Neural cell (in vitro differentiated cells): Measurements from ENCODE around the gene PTGIR. TPM values are rescaled to one million over a fixed set of nuclear protein-coding genes. Genes with fewer than 3 reads are reported as not detected.

ENCODE experiments used
- H2AFZ ChIP-seq: fragments of 200-600, 300-800 bp; sonication (generic), shearing (Covaris generic); 2 replicates; pipeline ENCODE4 v1.6.0; 2014; ENCODE audit warnings: low read depth, mild to moderate bottlenecking, antibody characterized with exemption, low read length, moderate library complexity
- H3F3A ChIP-seq: fragments of 200-600 bp; shearing (Covaris generic); 2 replicates; pipeline ENCODE4 v1.6.1; 2016; ENCODE audit warnings: mild to moderate bottlenecking, moderate library complexity, mixed read lengths, antibody characterized with exemption, low read length; ENCODE audit not compliant: insufficient read depth, poor library complexity, severe bottlenecking
- H3K27ac ChIP-seq: fragments of 200-600, 300-800 bp; sonication (generic), shearing (Covaris generic); 2 replicates; pipeline ENCODE4 v1.5.1; 2014; ENCODE audit warnings: mild to moderate bottlenecking, low read length, moderate library complexity
- H3K27me3 ChIP-seq: fragments of 300-800, 200-600 bp; sonication (generic), shearing (Covaris generic); 2 replicates; pipeline ENCODE4 v1.6.0; 2014; ENCODE audit warnings: mild to moderate bottlenecking, low read depth, low read length, moderate library complexity; ENCODE audit not compliant: insufficient read depth
- H3K36me3 ChIP-seq: fragments of 300-800, 200-600 bp; sonication (generic), shearing (Covaris generic); 2 replicates; pipeline ENCODE4 v1.5.1; 2014; ENCODE audit warnings: mild to moderate bottlenecking, antibody characterized with exemption, low read length, moderate library complexity; ENCODE audit not compliant: insufficient read depth
- H3K4me2 ChIP-seq: fragments of 300-800, 200-600 bp; sonication (generic), shearing (Covaris generic); 2 replicates; pipeline ENCODE4 v1.6.0; 2014; ENCODE audit warnings: mild to moderate bottlenecking, low read length
- H3K4me3 ChIP-seq: fragments of 300-800, 200-600 bp; sonication (generic), shearing (Covaris generic); 2 replicates; pipeline ENCODE4 v1.5.1; 2014; ENCODE audit warnings: mild to moderate bottlenecking, low read length, moderate library complexity
- H3K79me2 ChIP-seq: fragments of 200-600 bp; shearing (Covaris generic); replicated peaks from 2 replicates; pipeline ENCODE4 v1.6.0; 2014; ENCODE audit warnings: mild to moderate bottlenecking, low read length, moderate library complexity; ENCODE audit not compliant: insufficient read depth
- H3K9ac ChIP-seq: fragments of 300-800, 200-600 bp; sonication (generic), shearing (Covaris generic); 2 replicates; pipeline ENCODE4 v1.6.1; 2016; ENCODE audit warnings: mild to moderate bottlenecking, low read length, mixed read lengths
- H3K9me2 ChIP-seq: fragments of 200-600 bp; shearing (Covaris generic); 2 replicates; pipeline ENCODE4 v1.6.1; 2016; ENCODE audit warnings: mild to moderate bottlenecking, low read length, mixed read lengths; ENCODE audit not compliant: insufficient read depth
- H3K9me3 ChIP-seq: fragments of 200-600, 300-800 bp; sonication (generic), shearing (Covaris generic); 2 replicates; pipeline ENCODE4 v1.6.1; 2016; ENCODE audit warnings: mild to moderate bottlenecking, mixed run types, low read length, moderate library complexity, mixed read lengths
- H4K20me1 ChIP-seq: fragments of 200-600 bp; shearing (Covaris generic); 2 replicates; pipeline ENCODE4 v1.6.1; 2016; ENCODE audit warnings: mild to moderate bottlenecking, mixed run types; ENCODE audit not compliant: insufficient read depth
- CTCF ChIP-seq: fragments of 450-650 bp; IDR thresholded peaks from 2 replicates; pipeline ENCODE4 v1.5.1; 2014; ENCODE audit warnings: antibody characterized with exemption, mild to moderate bottlenecking, moderate library complexity; ENCODE audit not compliant: poor library complexity, severe bottlenecking
- EP300 ChIP-seq: fragments of 450-650 bp; conservative IDR thresholded peaks from 2 replicates; pipeline ENCODE4 v1.6.1; 2014; ENCODE audit warnings: antibody characterized with exemption, mild to moderate bottlenecking, moderate library complexity; ENCODE audit not compliant: poor library complexity, severe bottlenecking
- EZH2 ChIP-seq: fragments of 200-600, 300-800 bp; shearing (Covaris generic), sonication (generic); IDR thresholded peaks from 2 replicates; pipeline ENCODE4 v1.6.1; 2014; ENCODE audit warnings: antibody characterized with exemption, low read length, borderline replicate concordance, mild to moderate bottlenecking; ENCODE audit not compliant: insufficient read depth, poor library complexity, severe bottlenecking
- MXI1 ChIP-seq: fragments of 450-650 bp; conservative IDR thresholded peaks from 2 replicates; pipeline ENCODE4 v1.6.1; 2014; ENCODE audit warnings: antibody characterized with exemption, mild to moderate bottlenecking; ENCODE audit not compliant: poor library complexity, severe bottlenecking
- POLR2AphosphoS5 ChIP-seq: IDR thresholded peaks from 2 replicates; pipeline ENCODE4 v1.6.1; 2012
- RAD21 ChIP-seq: fragments of 450-650 bp; conservative IDR thresholded peaks from 2 replicates; pipeline ENCODE4 v1.6.1; 2014; ENCODE audit warnings: antibody characterized with exemption, mild to moderate bottlenecking, moderate library complexity
- REST ChIP-seq: IDR thresholded peaks from 2 replicates; pipeline ENCODE4 v1.6.1; 2012; ENCODE audit warnings: borderline replicate concordance
- SMC3 ChIP-seq: fragments of 450-650 bp; conservative IDR thresholded peaks from 2 replicates; pipeline ENCODE4 v1.6.1; 2014; ENCODE audit warnings: antibody characterized with exemption, mild to moderate bottlenecking, moderate library complexity; ENCODE audit not compliant: poor library complexity
- TAF1 ChIP-seq: IDR thresholded peaks from 2 replicates; pipeline ENCODE4 v1.6.1; 2012; ENCODE audit warnings: low read depth
- polyA plus RNA-seq: library from polyadenylated mRNA; depleted of rRNA; stranded (reverse); fragments of >200 nt; gene quantifications from 2 replicates; pipeline ENCODE4 v1.2.3, GENCODE V29; 2014

The PTGIR gene
- polyA plus RNA-seq, 1 donor from 2014 or later = not detected

GRCh38 chr19:46585539-46585938 is 39.4 kb downstream of the PTGIR start:
- Histone ChIP-seq H3K9me2 (no peaks in the 10 kb centered on the region), H3K27ac (no peak overlapping the region)

GRCh38 chr19:46580247-46580646 is 44.6 kb downstream of the PTGIR start:
- Histone ChIP-seq H3K27ac (peak overlapping the region; percentile 98), H3K9me3 (no peaks in the 10 kb centered on the region), H2AFZ (peak overlapping the region; percentile 74), H3F3A (peaks cover 13% of the 10 kb centered on the region), H3K9ac (peak overlapping the region; percentile 68), H3K27me3 (no peaks in the 10 kb centered on the region), H3K4me3 (peak overlapping the region; percentile 57), H3K9me2 (no peaks in the 10 kb centered on the region), H4K20me1 (no peaks in the 10 kb centered on the region), H3K79me2 (no peaks in the 10 kb centered on the region), H3K4me2 (peak overlapping the region; percentile 81), H3K36me3 (no peaks in the 10 kb centered on the region)
- TF ChIP-seq CTCF = no peak
- no peak for TF ChIP-seq REST
- TF ChIP-seq EP300 = no peak
- no peak for TF ChIP-seq EZH2
- no peak for TF ChIP-seq POLR2AphosphoS5
- no peak for TF ChIP-seq SMC3

More at GRCh38 chr19:46585539-46585938, 39.4 kb downstream of the PTGIR start:
- Histone ChIP-seq H3K27me3 (no peaks in the 10 kb centered on the region), H3K4me2 (no peak overlapping the region), H3F3A (no peaks in the 10 kb centered on the region), H2AFZ (no peak overlapping the region), H3K9ac (no peak overlapping the region), H3K4me3 (no peak overlapping the region), H3K79me2 (no peaks in the 10 kb centered on the region), H4K20me1 (no peaks in the 10 kb centered on the region), H3K36me3 (no peaks in the 10 kb centered on the region), H3K9me3 (no peaks in the 10 kb centered on the region)
- TF ChIP-seq SMC3 (no peak), CTCF (no peak), TAF1 (no peak), EP300 (no peak), EZH2 (no peak), RAD21 (no peak), REST (no peak), POLR2AphosphoS5 (no peak), MXI1 (no peak)
